Chondrocyte (in vitro differentiated cells): ENCODE measurements around the gene TLE4. TPM values are rescaled to one million over a fixed set of nuclear protein-coding genes. Genes with fewer than 3 reads are reported as not detected.

Experiments
- DNase-seq: peaks from one replicate; pipeline ENCODE4 v3.0.0; 2021; ENCODE audit warnings: mixed read lengths, low spot score
- H3K27ac Mint-ChIP-seq: one replicate; pipeline ENCODE4 v1.8.0; 2021; ENCODE audit warnings: mild to moderate bottlenecking, moderate library complexity, mixed read lengths; ENCODE audit not compliant: unreplicated experiment
- H3K27me3 Mint-ChIP-seq: 2 replicates; pipeline ENCODE4 v1.8.0; 2021; ENCODE audit warnings: low read depth, mixed read lengths
- H3K36me3 Mint-ChIP-seq: 2 replicates; pipeline ENCODE4 v1.8.0; 2021; ENCODE audit warnings: low read depth, mixed read lengths
- H3K4me1 Mint-ChIP-seq: 2 replicates; pipeline ENCODE4 v1.8.0; 2021; ENCODE audit warnings: low read depth, mild to moderate bottlenecking, mixed read lengths
- H3K4me3 Mint-ChIP-seq: one replicate; pipeline ENCODE4 v1.8.0; 2021; ENCODE audit warnings: mild to moderate bottlenecking, moderate library complexity, mixed read lengths; ENCODE audit not compliant: unreplicated experiment
- H3K9me3 Mint-ChIP-seq: 2 replicates; pipeline ENCODE4 v1.8.0; 2021; ENCODE audit warnings: low read depth, mixed read lengths
- total RNA-seq: library from RNA; stranded (reverse); gene quantifications from 3 replicates; pipeline ENCODE4 v1.2.1, GENCODE V29; 2021
- TF ChIP-seq, protein P1 (sequence below): fragments of 200-600 bp; sonication (generic); IDR thresholded peaks from 2 replicates; pipeline ENCODE4 v1.5.0; 2021; ENCODE audit warnings: antibody characterized with exemption, mild to moderate bottlenecking, moderate library complexity

TLE4 gene
- total RNA-seq, 1 donor from 2014 or later = 66.0 TPM

DNA sequence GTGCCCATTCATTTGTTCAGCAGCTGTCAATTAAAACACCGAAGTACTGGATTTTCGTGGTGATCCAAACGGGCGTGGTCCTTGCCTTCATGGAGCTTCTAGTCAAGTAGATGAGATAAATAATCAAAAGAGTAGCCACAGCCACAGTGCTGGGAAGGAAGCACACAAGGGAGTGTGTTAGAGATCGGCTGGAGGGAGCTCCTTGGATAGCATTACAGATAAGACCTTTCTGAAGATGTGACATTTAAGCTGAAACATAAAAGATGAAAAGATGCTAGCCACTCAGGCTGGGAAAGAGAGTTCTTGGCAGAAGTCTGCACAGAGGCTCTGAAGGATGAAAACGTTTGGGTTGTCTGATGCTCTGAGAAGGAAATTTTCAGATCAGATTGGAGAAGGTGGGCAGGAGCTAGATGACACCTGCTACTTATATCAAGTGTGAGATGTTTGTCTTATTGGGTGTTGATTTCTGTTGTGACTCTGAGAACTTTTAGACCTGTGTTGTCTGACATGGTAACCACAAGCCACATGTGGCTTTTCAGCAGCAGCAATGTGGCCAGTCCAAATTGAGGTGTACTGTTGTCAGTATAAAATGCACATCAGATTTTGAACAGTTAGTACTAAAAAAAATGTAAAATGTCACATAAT lies 123.9 kb downstream of the TLE4 start:
- Mint-ChIP-seq H3K4me3 (no peak overlapping the region), H3K27ac (no peak overlapping the region), H3K9me3 (no peaks in the 10 kb centered on the region), H3K27me3 (no peaks in the 10 kb centered on the region), H3K36me3 (peaks cover 3% of the 10 kb centered on the region), H3K4me1 (peaks cover 48% of the 10 kb centered on the region)
- no peak for DNase-seq
- TF ChIP-seq, protein P1, sequence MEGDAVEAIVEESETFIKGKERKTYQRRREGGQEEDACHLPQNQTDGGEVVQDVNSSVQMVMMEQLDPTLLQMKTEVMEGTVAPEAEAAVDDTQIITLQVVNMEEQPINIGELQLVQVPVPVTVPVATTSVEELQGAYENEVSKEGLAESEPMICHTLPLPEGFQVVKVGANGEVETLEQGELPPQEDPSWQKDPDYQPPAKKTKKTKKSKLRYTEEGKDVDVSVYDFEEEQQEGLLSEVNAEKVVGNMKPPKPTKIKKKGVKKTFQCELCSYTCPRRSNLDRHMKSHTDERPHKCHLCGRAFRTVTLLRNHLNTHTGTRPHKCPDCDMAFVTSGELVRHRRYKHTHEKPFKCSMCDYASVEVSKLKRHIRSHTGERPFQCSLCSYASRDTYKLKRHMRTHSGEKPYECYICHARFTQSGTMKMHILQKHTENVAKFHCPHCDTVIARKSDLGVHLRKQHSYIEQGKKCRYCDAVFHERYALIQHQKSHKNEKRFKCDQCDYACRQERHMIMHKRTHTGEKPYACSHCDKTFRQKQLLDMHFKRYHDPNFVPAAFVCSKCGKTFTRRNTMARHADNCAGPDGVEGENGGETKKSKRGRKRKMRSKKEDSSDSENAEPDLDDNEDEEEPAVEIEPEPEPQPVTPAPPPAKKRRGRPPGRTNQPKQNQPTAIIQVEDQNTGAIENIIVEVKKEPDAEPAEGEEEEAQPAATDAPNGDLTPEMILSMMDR = no peak

DNA sequence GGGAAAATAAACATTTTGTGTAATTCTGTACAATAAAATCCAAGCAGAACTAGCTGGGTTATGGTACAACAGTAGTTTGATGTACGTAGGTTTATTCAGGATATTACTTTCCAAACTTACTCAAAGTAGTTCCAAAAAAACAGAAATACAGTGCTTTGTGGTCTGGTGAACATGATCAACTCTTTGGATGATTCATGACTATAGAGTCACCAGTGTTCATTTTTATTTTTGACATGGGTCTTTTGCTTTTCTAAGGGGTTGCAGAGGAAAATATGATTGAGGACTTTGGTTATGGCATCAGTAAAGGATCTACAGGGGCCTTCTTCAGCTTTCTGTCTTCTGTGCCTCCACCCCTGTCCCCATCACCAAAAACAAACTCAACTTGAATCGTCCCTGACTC lies 127.2 kb downstream of the TLE4 start:
- Mint-ChIP-seq H3K9me3 (no peaks in the 10 kb centered on the region), H3K27ac (no peak overlapping the region), H3K4me3 (no peak overlapping the region), H3K36me3 (peaks cover 3% of the 10 kb centered on the region), H3K27me3 (no peaks in the 10 kb centered on the region), H3K4me1 (peaks cover 19% of the 10 kb centered on the region)
- no peak for DNase-seq
- TF ChIP-seq, protein P1 = no peak

DNA sequence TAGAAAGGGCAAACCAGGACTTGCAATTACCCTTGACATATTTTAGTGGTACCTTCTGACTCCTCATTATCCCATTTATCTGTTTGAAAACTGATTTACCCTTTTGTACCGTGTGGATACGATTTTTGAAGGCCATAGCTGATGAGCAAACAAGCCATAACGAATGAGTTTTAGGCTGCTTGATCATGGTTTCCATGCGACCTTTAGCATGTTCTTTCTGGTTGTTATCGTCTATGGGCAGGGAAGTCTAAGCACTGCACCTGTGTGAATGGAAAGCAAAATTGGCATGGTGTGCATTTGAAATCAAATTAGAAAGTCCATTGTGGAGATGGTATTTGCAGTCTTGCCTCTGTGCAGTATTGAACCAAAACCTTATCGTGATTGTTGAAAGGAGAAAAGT lies 127.7 kb downstream of the TLE4 start:
- peaks cover 14% of the 10 kb centered on the region for H3K4me1 Mint-ChIP-seq
- no peak for DNase-seq
- H3K4me3 Mint-ChIP-seq = no peak overlapping the region
- TF ChIP-seq, protein P1 = no peak
- no peaks in the 10 kb centered on the region for H3K9me3 Mint-ChIP-seq
- H3K27me3 Mint-ChIP-seq = no peaks in the 10 kb centered on the region
- H3K27ac Mint-ChIP-seq = no peak overlapping the region
- H3K36me3 Mint-ChIP-seq = peaks cover 3% of the 10 kb centered on the region

DNA sequence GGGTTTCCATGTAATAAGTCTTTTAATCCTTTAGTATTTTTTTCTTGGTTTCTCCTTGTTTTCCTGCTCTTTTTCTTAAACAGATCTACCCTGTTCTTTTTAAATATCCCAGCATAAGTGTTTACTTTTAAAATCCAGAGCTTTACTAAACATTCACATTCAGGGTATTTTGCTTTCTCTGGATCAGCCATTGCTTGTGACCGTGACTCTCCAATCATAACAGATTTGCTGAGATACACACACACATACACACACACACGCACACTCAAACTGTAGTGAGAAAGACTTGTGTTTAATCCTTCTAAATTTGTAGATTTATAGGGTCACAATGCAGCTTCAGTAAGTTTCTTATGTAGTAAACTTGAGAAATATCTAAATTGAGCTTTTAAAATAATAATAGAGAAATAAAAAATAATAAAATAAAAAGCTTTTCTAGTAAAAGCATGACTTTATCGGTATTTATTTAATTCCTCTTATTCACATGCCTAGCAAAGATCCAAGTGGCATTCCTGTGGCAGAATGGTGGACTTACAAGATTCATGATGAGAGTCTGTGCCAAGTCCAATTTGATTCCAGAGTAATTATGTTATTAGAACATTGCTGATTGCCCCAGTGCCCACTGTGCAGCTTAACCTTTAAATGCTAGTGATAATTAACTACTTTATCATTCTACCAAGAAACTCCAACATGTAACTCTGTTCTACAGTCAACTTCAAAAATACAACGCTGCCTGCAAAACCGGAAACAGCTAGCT lies 129.0 kb downstream of the TLE4 start:
- TF ChIP-seq, protein P1 = no peak
- no peak overlapping the region for H3K4me3 Mint-ChIP-seq
- DNase-seq = no peak
- peaks cover 7% of the 10 kb centered on the region for H3K4me1 Mint-ChIP-seq
- H3K36me3 Mint-ChIP-seq = peaks cover 9% of the 10 kb centered on the region
- no peaks in the 10 kb centered on the region for H3K9me3 Mint-ChIP-seq
- H3K27me3 Mint-ChIP-seq = no peaks in the 10 kb centered on the region
- H3K27ac Mint-ChIP-seq = no peak overlapping the region

DNA sequence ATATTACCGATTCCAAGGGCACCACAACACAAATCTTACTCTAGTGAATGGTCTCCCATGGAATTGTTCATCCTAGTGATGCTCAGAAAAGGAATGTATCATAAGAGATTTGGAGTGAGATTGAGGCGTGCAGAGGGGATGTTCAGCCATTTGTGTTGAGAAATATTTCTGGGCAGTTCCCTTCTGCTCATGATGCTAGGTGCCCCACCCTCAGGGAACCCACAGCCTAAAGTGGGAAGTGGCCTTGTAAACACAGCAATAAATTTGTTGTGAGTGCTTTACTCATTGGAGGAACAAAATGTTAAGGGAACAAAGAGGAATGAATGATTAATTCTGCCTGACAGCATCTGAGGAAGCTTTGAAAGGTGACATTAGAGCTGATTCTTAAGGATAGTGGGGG lies 129.9 kb downstream of the TLE4 start:
- Mint-ChIP-seq H3K4me1 (peaks cover 7% of the 10 kb centered on the region), H3K27me3 (no peaks in the 10 kb centered on the region), H3K27ac (no peak overlapping the region), H3K4me3 (no peak overlapping the region), H3K9me3 (no peaks in the 10 kb centered on the region), H3K36me3 (peaks cover 14% of the 10 kb centered on the region)
- no peak for DNase-seq
- TF ChIP-seq, protein P1 = no peak
